ENCODE measurements around the gene DOCK4.

DOCK4 gene

DNA sequence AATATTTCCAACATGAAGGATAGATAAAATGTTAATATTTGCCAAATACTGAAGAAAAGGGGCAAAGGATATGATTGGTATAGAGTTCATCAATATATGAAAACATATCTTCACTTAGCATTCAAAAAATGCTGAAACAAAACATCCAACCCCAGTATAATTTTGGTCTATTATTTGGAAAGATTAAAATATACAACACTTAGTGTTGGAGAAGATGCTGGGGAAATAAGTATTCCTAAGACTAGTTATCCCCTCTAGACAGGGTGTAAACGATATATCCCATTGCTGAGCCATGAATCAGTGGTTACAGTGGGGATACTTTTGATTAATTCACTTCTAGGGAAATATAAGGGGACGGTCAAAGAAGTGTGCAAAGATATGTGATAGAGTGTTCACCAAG, 456.6 kb downstream of the DOCK4 start:
- TF ChIP-seq ZNF274 (IDR thresholded peaks at IDR 0.05; ENCODE audit: low read depth, low read length) (no peak), SUZ12 (IDR thresholded peaks at IDR 0.05; ENCODE audit: extremely low read depth, insufficient read depth, insufficient read length) (no peak), YY1 (IDR thresholded peaks at IDR 0.05; ENCODE audit: insufficient read depth, insufficient read length) (no peak)
- no peak for DNase-seq (ENCODE audit: low read depth, low spot score)
- Histone ChIP-seq H3K4me3 (ENCODE audit: insufficient read length, low read depth) (no peak overlapping the region), H3K27me3 (ENCODE audit: insufficient read depth, insufficient read length) (no peaks in the 10 kb centered on the region), H3K36me3 (ENCODE audit: insufficient read depth, insufficient read length, low read length) (no peaks in the 10 kb centered on the region), H3K9me3 (ENCODE audit: insufficient read depth, low read length) (no peaks in the 10 kb centered on the region), H3K4me1 (ENCODE audit: insufficient read depth, insufficient read length) (no peaks in the 10 kb centered on the region), H3K9ac (ENCODE audit: insufficient read length, low read depth) (no peak overlapping the region)

DNA sequence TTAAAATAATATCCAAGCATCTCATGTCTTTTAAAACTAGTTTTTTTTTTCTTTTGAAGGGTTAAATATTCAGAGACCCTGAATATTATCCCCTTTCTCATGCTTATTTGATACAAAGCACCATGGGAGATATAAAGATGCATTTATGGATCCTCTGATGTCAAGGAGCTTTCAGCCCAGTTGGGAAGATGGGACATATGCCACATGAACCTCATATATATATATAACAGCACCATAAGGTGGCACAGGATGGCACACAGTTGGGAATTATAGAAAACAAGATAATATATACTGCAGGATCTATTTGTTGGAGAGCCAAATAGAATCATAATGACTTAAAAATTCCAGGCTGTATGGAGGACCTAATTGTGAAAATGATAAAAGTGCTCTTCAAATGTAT, 458.5 kb downstream of the DOCK4 start:
- DNase-seq (ENCODE audit: low read depth, low spot score): no peak
- TF ChIP-seq YY1 (IDR thresholded peaks at IDR 0.05; ENCODE audit: insufficient read depth, insufficient read length): no peak
- no peak for TF ChIP-seq ZNF274 (IDR thresholded peaks at IDR 0.05; ENCODE audit: low read depth, low read length)
- TF ChIP-seq SUZ12 (IDR thresholded peaks at IDR 0.05; ENCODE audit: extremely low read depth, insufficient read depth, insufficient read length): no peak

DNA sequence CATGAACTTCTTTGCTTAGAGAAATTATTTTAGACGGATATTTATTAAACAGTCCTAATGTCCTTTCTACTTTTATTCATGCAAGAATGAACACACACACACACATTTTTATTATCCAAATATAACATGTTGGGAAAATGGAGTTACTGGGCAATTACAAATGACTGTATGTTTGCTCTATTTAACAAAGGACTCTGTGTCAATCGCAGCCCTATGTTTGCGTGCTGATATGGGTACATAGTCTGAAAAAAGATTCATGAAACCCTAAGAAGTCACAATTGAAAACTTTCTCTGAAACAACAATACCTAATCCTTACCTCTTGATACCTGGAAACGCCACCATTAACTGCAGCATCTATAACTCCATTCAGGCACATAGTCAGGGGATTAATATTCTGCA, 459.2 kb downstream of the DOCK4 start:
- no peaks in the 10 kb centered on the region for H3K27me3 ChIP-seq (ENCODE audit: insufficient read depth, insufficient read length)
- DNase-seq (ENCODE audit: low read depth, low spot score): no peak
- TF ChIP-seq SUZ12 (IDR thresholded peaks at IDR 0.05; ENCODE audit: extremely low read depth, insufficient read depth, insufficient read length) (no peak), YY1 (IDR thresholded peaks at IDR 0.05; ENCODE audit: insufficient read depth, insufficient read length) (no peak), ZNF274 (IDR thresholded peaks at IDR 0.05; ENCODE audit: low read depth, low read length) (no peak)

More for the DNA sequence above, 458.5 kb downstream of the DOCK4 start:
- Histone ChIP-seq H3K9me3 (ENCODE audit: insufficient read depth, low read length) (peaks cover 6% of the 10 kb centered on the region; the same call in 1 of the 2 replicates), H3K9ac (ENCODE audit: insufficient read length, low read depth) (no peak overlapping the region), H3K27me3 (ENCODE audit: insufficient read depth, insufficient read length) (no peaks in the 10 kb centered on the region), H3K36me3 (ENCODE audit: insufficient read depth, insufficient read length, low read length) (no peaks in the 10 kb centered on the region), H3K4me1 (ENCODE audit: insufficient read depth, insufficient read length) (no peaks in the 10 kb centered on the region), H3K4me3 (ENCODE audit: insufficient read length, low read depth) (no peak overlapping the region)

DNA sequence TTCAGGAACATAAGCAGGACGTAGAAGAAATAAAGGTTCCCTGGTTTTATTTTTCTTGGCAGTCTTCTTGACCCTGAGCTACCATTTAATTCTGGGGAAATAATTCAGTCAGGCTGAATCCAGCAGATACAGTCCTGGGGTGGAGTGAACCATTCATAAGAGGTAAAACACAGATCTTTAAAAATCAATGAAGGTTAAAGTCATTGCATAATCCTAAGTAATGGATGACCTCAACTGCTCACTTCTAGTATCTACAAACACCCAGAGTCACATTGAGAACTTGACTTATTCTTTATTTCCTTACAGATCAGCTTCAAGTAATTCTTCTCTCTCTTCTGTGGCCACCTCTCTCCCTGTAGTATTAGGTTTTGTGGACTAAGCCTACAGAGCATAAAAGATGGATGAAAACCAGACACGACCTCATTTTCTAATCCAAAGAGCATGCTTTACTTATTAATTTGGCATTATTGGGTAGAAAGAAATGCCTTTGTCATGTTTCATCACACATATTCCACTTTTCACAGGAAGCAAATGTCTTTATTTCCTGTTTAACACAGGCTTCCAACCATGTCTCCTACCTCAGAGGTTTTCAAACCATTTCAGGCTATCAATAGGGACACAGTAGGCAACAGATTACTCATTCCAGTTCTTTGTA, 461.6 kb downstream of the DOCK4 start:
- H3K9ac ChIP-seq (ENCODE audit: insufficient read length, low read depth): no peak overlapping the region
- DNase-seq (ENCODE audit: low read depth, low spot score): no peak
- peaks cover 6% of the 10 kb centered on the region; the same call in 1 of the 2 replicates for H3K9me3 ChIP-seq (ENCODE audit: insufficient read depth, low read length)
- no peaks in the 10 kb centered on the region for H3K27me3 ChIP-seq (ENCODE audit: insufficient read depth, insufficient read length)
- no peak overlapping the region for H3K4me3 ChIP-seq (ENCODE audit: insufficient read length, low read depth)
- H3K4me1 ChIP-seq (ENCODE audit: insufficient read depth, insufficient read length): no peaks in the 10 kb centered on the region
- TF ChIP-seq SUZ12 (IDR thresholded peaks at IDR 0.05; ENCODE audit: extremely low read depth, insufficient read depth, insufficient read length): no peak
- TF ChIP-seq ZNF274 (IDR thresholded peaks at IDR 0.05; ENCODE audit: low read depth, low read length): no peak
- no peak for TF ChIP-seq YY1 (IDR thresholded peaks at IDR 0.05; ENCODE audit: insufficient read depth, insufficient read length)
- H3K36me3 ChIP-seq (ENCODE audit: insufficient read depth, insufficient read length, low read length): no peaks in the 10 kb centered on the region

More for the DNA sequence above, 459.2 kb downstream of the DOCK4 start:
- peaks cover 6% of the 10 kb centered on the region; the same call in 1 of the 2 replicates for H3K9me3 ChIP-seq (ENCODE audit: insufficient read depth, low read length)
- no peak overlapping the region for H3K9ac ChIP-seq (ENCODE audit: insufficient read length, low read depth)
- no peaks in the 10 kb centered on the region for H3K4me1 ChIP-seq (ENCODE audit: insufficient read depth, insufficient read length)
- no peaks in the 10 kb centered on the region for H3K36me3 ChIP-seq (ENCODE audit: insufficient read depth, insufficient read length, low read length)
- no peak overlapping the region for H3K4me3 ChIP-seq (ENCODE audit: insufficient read length, low read depth)

DNA sequence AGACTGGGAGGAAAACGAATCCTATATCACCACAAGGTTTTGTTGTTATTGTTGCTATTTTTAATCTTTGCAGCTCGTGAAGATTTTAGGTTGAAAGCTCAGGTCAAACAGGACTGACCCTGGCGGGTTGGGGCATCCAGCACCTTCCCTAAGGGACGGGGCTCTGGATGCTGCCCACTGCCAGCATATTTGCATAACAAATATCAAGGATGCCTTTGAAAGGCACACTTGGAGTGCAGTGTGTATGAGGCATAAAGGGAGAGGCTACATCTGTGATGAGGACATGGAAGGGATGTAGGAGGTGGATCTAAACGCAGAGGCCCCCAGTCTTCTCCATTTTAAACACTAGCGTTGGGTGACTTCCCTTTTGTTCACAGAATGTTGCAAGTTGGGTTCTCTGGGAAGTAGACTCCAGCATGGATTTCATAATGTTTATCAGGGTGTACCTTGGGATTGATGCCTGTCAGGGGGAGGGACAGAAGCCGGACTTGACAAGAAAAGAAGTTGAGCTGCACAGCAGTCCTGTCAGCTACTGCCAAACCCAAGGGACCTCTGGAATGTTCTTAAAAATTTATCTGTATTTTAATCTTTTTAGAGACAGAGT, 462.9 kb downstream of the DOCK4 start:
- Histone ChIP-seq H3K9me3 (ENCODE audit: insufficient read depth, low read length) (peaks cover 6% of the 10 kb centered on the region; the same call in 1 of the 2 replicates), H3K4me3 (ENCODE audit: insufficient read length, low read depth) (no peak overlapping the region), H3K9ac (ENCODE audit: insufficient read length, low read depth) (no peak overlapping the region), H3K36me3 (ENCODE audit: insufficient read depth, insufficient read length, low read length) (no peaks in the 10 kb centered on the region), H3K27me3 (ENCODE audit: insufficient read depth, insufficient read length) (no peaks in the 10 kb centered on the region), H3K4me1 (ENCODE audit: insufficient read depth, insufficient read length) (no peaks in the 10 kb centered on the region)
- TF ChIP-seq YY1 (IDR thresholded peaks at IDR 0.05; ENCODE audit: insufficient read depth, insufficient read length) (no peak), SUZ12 (IDR thresholded peaks at IDR 0.05; ENCODE audit: extremely low read depth, insufficient read depth, insufficient read length) (no peak), ZNF274 (IDR thresholded peaks at IDR 0.05; ENCODE audit: low read depth, low read length) (no peak)
- DNase-seq (ENCODE audit: low read depth, low spot score): no peak

DNA sequence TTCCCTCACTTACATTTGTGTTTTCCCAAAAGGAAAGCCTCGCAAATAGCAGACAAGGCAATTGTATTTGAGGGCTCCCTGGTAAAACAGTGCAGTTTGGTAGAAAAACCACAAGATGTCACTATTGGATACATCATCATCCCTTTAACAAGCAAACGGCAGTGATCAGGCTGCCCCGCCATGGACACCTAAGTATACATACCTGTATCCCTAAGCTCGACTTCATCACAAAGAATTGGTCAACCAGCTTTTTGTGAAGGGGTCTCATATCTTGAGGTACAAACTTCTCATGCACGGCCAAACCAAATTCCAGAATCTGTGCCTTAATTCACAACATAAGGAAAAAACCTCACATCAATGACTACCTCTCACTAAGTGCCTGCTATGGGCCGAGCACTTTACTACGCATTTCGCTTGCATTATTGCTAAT, 464.4 kb downstream of the DOCK4 start:
- peak; percentile 85 for DNase-seq (ENCODE audit: low read depth, low spot score)
- no peak overlapping the region for H3K4me3 ChIP-seq (ENCODE audit: insufficient read length, low read depth)
- TF ChIP-seq YY1 (IDR thresholded peaks at IDR 0.05; ENCODE audit: insufficient read depth, insufficient read length): no peak
- TF ChIP-seq ZNF274 (IDR thresholded peaks at IDR 0.05; ENCODE audit: low read depth, low read length): no peak
- no peak for TF ChIP-seq SUZ12 (IDR thresholded peaks at IDR 0.05; ENCODE audit: extremely low read depth, insufficient read depth, insufficient read length)
- no peak overlapping the region for H3K9ac ChIP-seq (ENCODE audit: insufficient read length, low read depth)
- peaks cover 6% of the 10 kb centered on the region; the same call in 1 of the 2 replicates for H3K9me3 ChIP-seq (ENCODE audit: insufficient read depth, low read length)
- no peaks in the 10 kb centered on the region for H3K27me3 ChIP-seq (ENCODE audit: insufficient read depth, insufficient read length)
- no peaks in the 10 kb centered on the region for H3K36me3 ChIP-seq (ENCODE audit: insufficient read depth, insufficient read length, low read length)
- no peaks in the 10 kb centered on the region for H3K4me1 ChIP-seq (ENCODE audit: insufficient read depth, insufficient read length)

DNA sequence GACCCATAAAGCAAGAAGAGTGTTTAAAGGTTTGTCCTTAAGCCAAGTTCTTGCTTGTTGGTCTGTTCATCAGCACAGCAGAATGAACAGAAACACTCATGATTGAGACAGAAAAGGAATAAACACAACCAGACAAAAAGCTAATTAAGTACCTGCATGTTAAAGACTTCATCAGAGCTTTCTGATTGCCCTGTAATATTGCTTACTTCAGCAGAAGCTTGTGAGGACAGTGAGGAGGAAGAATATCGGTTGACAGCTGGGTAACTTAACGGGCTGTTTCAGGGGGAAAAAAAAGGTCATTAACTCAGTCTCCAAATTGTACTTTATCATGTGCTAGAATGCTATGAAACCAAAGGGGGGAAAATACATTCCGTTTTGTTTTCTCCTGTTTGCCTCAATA, 465.3 kb downstream of the DOCK4 start:
- Histone ChIP-seq H3K4me3 (ENCODE audit: insufficient read length, low read depth) (no peak overlapping the region), H3K36me3 (ENCODE audit: insufficient read depth, insufficient read length, low read length) (no peaks in the 10 kb centered on the region), H3K9ac (ENCODE audit: insufficient read length, low read depth) (no peak overlapping the region), H3K9me3 (ENCODE audit: insufficient read depth, low read length) (peaks cover 6% of the 10 kb centered on the region; the same call in 1 of the 2 replicates), H3K4me1 (ENCODE audit: insufficient read depth, insufficient read length) (no peaks in the 10 kb centered on the region), H3K27me3 (ENCODE audit: insufficient read depth, insufficient read length) (no peaks in the 10 kb centered on the region)
- TF ChIP-seq SUZ12 (IDR thresholded peaks at IDR 0.05; ENCODE audit: extremely low read depth, insufficient read depth, insufficient read length) (no peak), YY1 (IDR thresholded peaks at IDR 0.05; ENCODE audit: insufficient read depth, insufficient read length) (no peak), ZNF274 (IDR thresholded peaks at IDR 0.05; ENCODE audit: low read depth, low read length) (no peak)
- DNase-seq (ENCODE audit: low read depth, low spot score): no peak

Measured in NT2/D1 (cell line).